Panc1 (cell line): Measurements from ENCODE around the gene PCNT. TPM values are rescaled to one million over a fixed set of nuclear protein-coding genes. Genes with fewer than 3 reads are reported as not detected.

ENCODE experiments used
- ATAC-seq: fragments of 200-7000 bp; cut with Tn5 transposase; 2 replicates; pipeline ENCODE4 v1.9.1; 2020; ENCODE audit warnings: mild to moderate bottlenecking, moderate library complexity
- BruUV-seq: library from RNA; stranded (reverse); fragments of 400-500 nt; replicated peaks from 2 replicates; lab custom pipeline; 2021; lab: Mats Ljungman, UMichigan
- CTCF ChIA-PET: fragments of 300-600 bp; sonication (Branson Sonifier 250); formaldehyde crosslinking; loops from one replicate; lab custom pipeline; 2022; ENCODE audit warnings: antibody characterized with exemption; lab: Charles Lee
- POLR2A ChIA-PET: fragments of 300-600 bp; sonication (Branson Sonifier 250); formaldehyde crosslinking; loops from one replicate; lab custom pipeline; 2022; ENCODE audit warnings: antibody characterized with exemption; lab: Charles Lee
- DNase-seq: peaks from one replicate; pipeline ENCODE4 v3.0.0-alpha.2; 2010; ENCODE audit warnings: low read depth, low spot score
- H3K27ac ChIP-seq: 2 replicates; pipeline ENCODE4 v1.5.1; 2011; ENCODE audit warnings: mild to moderate bottlenecking, low read length, inconsistent platforms
- H3K27me3 ChIP-seq: fragments of 200-500 bp; sonication (Bioruptor generic); 2 replicates; pipeline ENCODE4 v1.6.0; 2014; ENCODE audit warnings: low read length, inconsistent platforms; ENCODE audit not compliant: control insufficient read depth, insufficient read depth
- H3K36me3 ChIP-seq: fragments of 200-500 bp; sonication (Bioruptor generic); 2 replicates; pipeline ENCODE4 v1.5.1; 2014; ENCODE audit warnings: inconsistent platforms, mild to moderate bottlenecking, low read length, moderate library complexity; ENCODE audit not compliant: control insufficient read depth, insufficient read depth
- H3K4me1 ChIP-seq: 2 replicates; pipeline ENCODE4 v1.5.1; 2011; ENCODE audit warnings: inconsistent platforms, mild to moderate bottlenecking, low read length, moderate library complexity; ENCODE audit not compliant: control insufficient read depth, insufficient read depth
- H3K4me3 ChIP-seq, 2 experiments: 2 replicates each; pipeline ENCODE4 v1.5.1; 2011 to 2012; ENCODE audit warnings: low read depth in 2 of 2, low read length in 2 of 2, mild to moderate bottlenecking in 2 of 2, inconsistent platforms in 1 of 2, moderate library complexity in 1 of 2
- H3K9me3 ChIP-seq: fragments of 200-500 bp; sonication (Bioruptor generic); 2 replicates; pipeline ENCODE4 v1.5.1; 2014; ENCODE audit warnings: low read depth, mild to moderate bottlenecking, inconsistent platforms, low read length, moderate library complexity; ENCODE audit not compliant: control insufficient read depth, insufficient read depth
- CTCF ChIP-seq: fragments of 450-650 bp; IDR thresholded peaks from 2 replicates; pipeline ENCODE4 v1.5.1; 2017; ENCODE audit warnings: mild to moderate bottlenecking
- POLR2AphosphoS5 ChIP-seq: IDR thresholded peaks from 2 replicates; pipeline ENCODE4 v1.6.1; 2012; ENCODE audit warnings: mild to moderate bottlenecking, low read depth, low read length, moderate library complexity
- SIN3A ChIP-seq: IDR thresholded peaks from 2 replicates; pipeline ENCODE4 v1.6.1; 2012; ENCODE audit warnings: low read depth, mild to moderate bottlenecking, low read length, moderate library complexity, borderline replicate concordance; ENCODE audit not compliant: insufficient read depth
- TCF7L2 ChIP-seq: IDR thresholded peaks from 2 replicates; pipeline ENCODE4 v1.6.1; 2011; ENCODE audit warnings: mild to moderate bottlenecking, low read depth, low read length, inconsistent platforms
- in situ Hi-C: cut with HindIII; loops from 2 replicates; pipeline ENCODE4 v1.10.0; 2016; ENCODE audit warnings: low sequenced_read_pairs, low pct_unique_long_range_greater_than_20kb
- intact Hi-C: fragments of 100-400 bp; cut with micrococcal nuclease; formaldehyde crosslinking; loops from one replicate; pipeline ENCODE4 v1.10.0; 2022; ENCODE audit not compliant: unreplicated experiment
- total RNA-seq: library from RNA; stranded (reverse); gene quantifications from one replicate; pipeline ENCODE4 v1.2.1, GENCODE V29; 2021; ENCODE audit not compliant: unreplicated experiment
- TF ChIP-seq, protein P1 (sequence below), 2 experiments: IDR thresholded peaks; 2 replicates each; pipeline ENCODE4 v1.6.1; 2011 to 2012; ENCODE audit warnings: low read depth in 2 of 2, control low read depth in 1 of 2, low read length in 1 of 2, mild to moderate bottlenecking in 1 of 2, moderate library complexity in 1 of 2; ENCODE audit not compliant: insufficient read depth in 1 of 2

PCNT gene
- total RNA-seq, 1 experiment from 2014 or later = 44.3 TPM

DNA sequence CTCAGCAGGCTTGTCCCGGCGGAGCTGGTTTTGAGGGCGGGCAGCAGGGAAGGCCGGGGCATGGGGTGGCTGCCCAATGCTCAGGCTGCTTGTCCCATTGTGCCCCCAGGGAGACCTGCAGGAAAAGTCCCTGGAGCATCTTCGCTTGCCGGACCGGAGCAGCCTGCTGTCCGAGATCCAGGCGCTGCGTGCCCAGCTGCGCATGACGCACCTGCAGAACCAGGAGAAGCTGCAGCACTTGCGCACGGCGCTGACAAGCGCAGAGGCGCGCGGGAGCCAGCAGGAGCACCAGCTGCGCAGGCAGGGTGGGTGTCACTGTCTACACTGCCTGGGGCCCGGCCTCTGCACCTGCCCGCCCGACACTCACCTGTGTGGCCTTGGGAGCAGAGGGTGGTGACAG is 104.3 kb downstream of the PCNT start:
- ChIA-PET CTCF (no interaction called here), POLR2A (no interaction called here)
- no peaks in the 10 kb centered on the region for H3K27me3 ChIP-seq
- DNase-seq (no peak), ATAC-seq (no peak)
- H3K27ac ChIP-seq = no peak overlapping the region
- no peak overlapping the region for H3K4me3 ChIP-seq
- intact Hi-C loops (no loop called here), in situ Hi-C loops (no loop called here)
- TF ChIP-seq, protein P1, sequence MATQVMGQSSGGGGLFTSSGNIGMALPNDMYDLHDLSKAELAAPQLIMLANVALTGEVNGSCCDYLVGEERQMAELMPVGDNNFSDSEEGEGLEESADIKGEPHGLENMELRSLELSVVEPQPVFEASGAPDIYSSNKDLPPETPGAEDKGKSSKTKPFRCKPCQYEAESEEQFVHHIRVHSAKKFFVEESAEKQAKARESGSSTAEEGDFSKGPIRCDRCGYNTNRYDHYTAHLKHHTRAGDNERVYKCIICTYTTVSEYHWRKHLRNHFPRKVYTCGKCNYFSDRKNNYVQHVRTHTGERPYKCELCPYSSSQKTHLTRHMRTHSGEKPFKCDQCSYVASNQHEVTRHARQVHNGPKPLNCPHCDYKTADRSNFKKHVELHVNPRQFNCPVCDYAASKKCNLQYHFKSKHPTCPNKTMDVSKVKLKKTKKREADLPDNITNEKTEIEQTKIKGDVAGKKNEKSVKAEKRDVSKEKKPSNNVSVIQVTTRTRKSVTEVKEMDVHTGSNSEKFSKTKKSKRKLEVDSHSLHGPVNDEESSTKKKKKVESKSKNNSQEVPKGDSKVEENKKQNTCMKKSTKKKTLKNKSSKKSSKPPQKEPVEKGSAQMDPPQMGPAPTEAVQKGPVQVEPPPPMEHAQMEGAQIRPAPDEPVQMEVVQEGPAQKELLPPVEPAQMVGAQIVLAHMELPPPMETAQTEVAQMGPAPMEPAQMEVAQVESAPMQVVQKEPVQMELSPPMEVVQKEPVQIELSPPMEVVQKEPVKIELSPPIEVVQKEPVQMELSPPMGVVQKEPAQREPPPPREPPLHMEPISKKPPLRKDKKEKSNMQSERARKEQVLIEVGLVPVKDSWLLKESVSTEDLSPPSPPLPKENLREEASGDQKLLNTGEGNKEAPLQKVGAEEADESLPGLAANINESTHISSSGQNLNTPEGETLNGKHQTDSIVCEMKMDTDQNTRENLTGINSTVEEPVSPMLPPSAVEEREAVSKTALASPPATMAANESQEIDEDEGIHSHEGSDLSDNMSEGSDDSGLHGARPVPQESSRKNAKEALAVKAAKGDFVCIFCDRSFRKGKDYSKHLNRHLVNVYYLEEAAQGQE (IDR thresholded peaks at IDR 0.05; ENCODE audit: insufficient read depth in 1 of 2, low read depth in 2 of 2, low read length in 1 of 2) = no peak
- no peak for TF ChIP-seq POLR2AphosphoS5
- no peak for TF ChIP-seq TCF7L2
- TF ChIP-seq SIN3A = no peak
- no peak for TF ChIP-seq CTCF
- no peaks in the 10 kb centered on the region for H3K9me3 ChIP-seq
- no peaks in the 10 kb centered on the region for H3K4me1 ChIP-seq
- BruUV-seq = no TSS peak
- H3K36me3 ChIP-seq = no peaks in the 10 kb centered on the region

GRCh38 chr21:46428987-46429710 is 105.2 kb downstream of the PCNT start:
- intact Hi-C loops = no loop called here
- ChIA-PET POLR2A (no interaction called here), CTCF (no interaction called here)
- Histone ChIP-seq H3K9me3 (no peaks in the 10 kb centered on the region), H3K27ac (no peak overlapping the region), H3K36me3 (no peaks in the 10 kb centered on the region), H3K4me3 (no peak overlapping the region), H3K4me1 (no peaks in the 10 kb centered on the region), H3K27me3 (no peaks in the 10 kb centered on the region)
- no peak for TF ChIP-seq POLR2AphosphoS5
- in situ Hi-C loops = no loop called here
- BruUV-seq = no TSS peak
- DNase-seq (no peak), ATAC-seq (no peak)
